H1 (cell line): ENCODE data around the gene LGALS4. TPM values are rescaled to one million over a fixed set of nuclear protein-coding genes. Genes with fewer than 3 reads are reported as not detected.
A peak's percentile ranks its signal among the peaks of the same experiment; 100 is the strongest.

Source experiments
- BACH1 ChIP-seq: IDR thresholded peaks from 2 replicates; pipeline ENCODE4 v1.6.1; 2012; ENCODE audit warnings: low read length, improper control_type of control experiment
- CHD7 ChIP-seq: fragments of 300-600 bp; sonication (generic); IDR thresholded peaks from 2 replicates; pipeline ENCODE4 v1.7.1; 2012; ENCODE audit warnings: low read length, moderate library complexity, mild to moderate bottlenecking, inconsistent platforms; ENCODE audit not compliant: insufficient replicate concordance
- FOSL1 ChIP-seq: IDR thresholded peaks from 2 replicates; pipeline ENCODE4 v1.6.1; 2011; ENCODE audit warnings: mild to moderate bottlenecking, low read depth, low read length, moderate library complexity; ENCODE audit not compliant: insufficient read depth
- KDM4A ChIP-seq: IDR thresholded peaks from one replicate; pipeline ENCODE4 v1.7.1; 2012; ENCODE audit warnings: low read depth, mild to moderate bottlenecking, moderate library complexity, low read length, inconsistent platforms; ENCODE audit not compliant: severe bottlenecking
- NANOG ChIP-seq: IDR thresholded peaks from 2 replicates; pipeline ENCODE4 v1.6.1; 2011; ENCODE audit warnings: low read length, low read depth, mild to moderate bottlenecking, inconsistent platforms; ENCODE audit not compliant: insufficient read depth, poor library complexity, severe bottlenecking
- PHF8 ChIP-seq: fragments of 200-600 bp; sonication (generic); conservative IDR thresholded peaks from 2 replicates; pipeline ENCODE4 v1.7.1; 2012; ENCODE audit warnings: low read depth, mild to moderate bottlenecking, inconsistent platforms, low read length, moderate library complexity
- RBBP5 ChIP-seq: IDR thresholded peaks from 2 replicates; pipeline ENCODE4 v1.7.1; 2012; ENCODE audit warnings: low read depth, mild to moderate bottlenecking, inconsistent platforms, low read length, moderate library complexity, borderline replicate concordance
- SP2 ChIP-seq: IDR thresholded peaks from 2 replicates; pipeline ENCODE4 v1.6.1; 2012; ENCODE audit warnings: mild to moderate bottlenecking, low read length, inconsistent platforms
- TEAD4 ChIP-seq: IDR thresholded peaks from 2 replicates; pipeline ENCODE4 v1.6.1; 2012; ENCODE audit warnings: low read depth, low read length, inconsistent platforms, mixed read lengths
- polyA plus RNA-seq, 7 experiments: library from polyadenylated mRNA; depleted of rRNA in 3 of 7; stranded (reverse) in 5 of 7; unstranded in 2 of 7; fragments of >200 nt in 5 of 7; fragments of 200-250 nt in 2 of 7; gene quantifications; 1 replicate in 5 of 7; 2 replicates in 1 of 7; 4 replicates in 1 of 7; pipeline versions ENCODE4 v1.2.1 to v1.2.3, GENCODE V29; 2011 to 2013; ENCODE audit warnings: missing spikeins in 2 of 7, mixed read lengths in 2 of 7
- total RNA-seq: library from RNA; stranded (reverse); fragmentation: NEBNext Ultra II Directional; extraction: Animal tissue kit (Norgen Biotek cat#: 25700); gene quantifications from 2 replicates; pipeline ENCODE4 v1.2.1, GENCODE V29; 2021

LGALS4 gene
- total and polyA plus RNA-seq, 2 of the 8 experiments (the other 6 are each of a cell fraction or from before 2014, with no cell fraction given), result 0.32 to 0.37 TPM

GRCh38 chr19:38850436-38850975 is 37.8 kb upstream of the LGALS4 start (continued):
- no peak for TF ChIP-seq CHD7
- no peak for TF ChIP-seq FOSL1
- no peak for TF ChIP-seq NANOG
- TF ChIP-seq KDM4A, result peak; percentile 24
- TF ChIP-seq SP2, result peak; percentile 58; the same call in 1 of the 2 replicates
- no peak for TF ChIP-seq BACH1
- no peak for TF ChIP-seq TEAD4
- peak; percentile 29; the same call in 1 of the 2 replicates for TF ChIP-seq PHF8
- peak; percentile 42; the same call in 1 of the 2 replicates for TF ChIP-seq RBBP5
